ENCODE measurements around the gene TMEM106C.

GRCh38 chr12:47991106-47992061 lies 28.0 kb downstream of the TMEM106C start:
- TF ChIP-seq EZH2phosphoT487 (IDR thresholded peaks at IDR 0.05; ENCODE audit: insufficient read depth, low read depth) (no peak), EZH2 (IDR thresholded peaks at IDR 0.05; ENCODE audit: insufficient read depth, poor library complexity, severe bottlenecking) (no peak)

All from GM23248 (cell line).